ENCODE results near the gene GDF10. TPM values are rescaled to one million over a fixed set of nuclear protein-coding genes. Genes with fewer than 3 reads are reported as not detected.

Gene GDF10
- total and polyA plus RNA-seq, 2 donors (not counting 3 experiments of a cell fraction or from before 2014, with no cell fraction given), result not detected

DNA sequence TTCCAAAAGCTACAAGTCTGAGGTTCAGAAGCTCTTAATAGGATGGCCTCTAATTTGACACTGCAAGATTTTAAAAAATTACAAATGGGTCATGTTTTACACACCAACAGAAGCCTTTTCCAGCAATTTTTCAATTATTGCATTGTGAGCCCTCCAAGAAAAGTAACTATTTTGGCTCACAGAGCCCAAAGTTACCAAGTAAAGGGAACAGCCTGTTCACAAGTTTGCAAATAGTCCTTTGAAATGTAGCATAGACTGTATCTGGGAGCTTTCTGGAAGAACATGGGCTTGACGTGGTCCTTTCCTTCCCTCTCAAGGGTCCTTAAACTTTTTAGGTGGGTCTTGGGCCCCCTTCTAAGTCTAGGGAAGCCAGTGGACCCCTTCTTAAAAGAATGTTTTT is 1.3 kb upstream of the GDF10 start:
- intact Hi-C loops (cut with micrococcal nuclease), result no loop called here
- CTCF ChIA-PET, result interaction anchor here (0.9 to 3.1 kb wide), 3 partner anchors 14 to 251 kb away, joined by 3 to 18 read pairs (median 5); no protein-coding TSS in a partner anchor

More for the DNA sequence above, 1.3 kb upstream of the GDF10 start:
- TF ChIP-seq, protein P1, sequence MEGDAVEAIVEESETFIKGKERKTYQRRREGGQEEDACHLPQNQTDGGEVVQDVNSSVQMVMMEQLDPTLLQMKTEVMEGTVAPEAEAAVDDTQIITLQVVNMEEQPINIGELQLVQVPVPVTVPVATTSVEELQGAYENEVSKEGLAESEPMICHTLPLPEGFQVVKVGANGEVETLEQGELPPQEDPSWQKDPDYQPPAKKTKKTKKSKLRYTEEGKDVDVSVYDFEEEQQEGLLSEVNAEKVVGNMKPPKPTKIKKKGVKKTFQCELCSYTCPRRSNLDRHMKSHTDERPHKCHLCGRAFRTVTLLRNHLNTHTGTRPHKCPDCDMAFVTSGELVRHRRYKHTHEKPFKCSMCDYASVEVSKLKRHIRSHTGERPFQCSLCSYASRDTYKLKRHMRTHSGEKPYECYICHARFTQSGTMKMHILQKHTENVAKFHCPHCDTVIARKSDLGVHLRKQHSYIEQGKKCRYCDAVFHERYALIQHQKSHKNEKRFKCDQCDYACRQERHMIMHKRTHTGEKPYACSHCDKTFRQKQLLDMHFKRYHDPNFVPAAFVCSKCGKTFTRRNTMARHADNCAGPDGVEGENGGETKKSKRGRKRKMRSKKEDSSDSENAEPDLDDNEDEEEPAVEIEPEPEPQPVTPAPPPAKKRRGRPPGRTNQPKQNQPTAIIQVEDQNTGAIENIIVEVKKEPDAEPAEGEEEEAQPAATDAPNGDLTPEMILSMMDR (IDR thresholded peaks at IDR 0.05; ENCODE audit: extremely low read depth in 1 of 2, insufficient read depth in 1 of 2, low read depth in 1 of 2, low read length in 2 of 2), result no peak
- TF ChIP-seq MYC (IDR thresholded peaks at IDR 0.05; ENCODE audit: low read depth, low read length) (no peak), FOS (IDR thresholded peaks at IDR 0.05; ENCODE audit: borderline replicate concordance, insufficient read depth, low read length) (no peak), JUN (IDR thresholded peaks at IDR 0.05; ENCODE audit: borderline replicate concordance, insufficient read depth, insufficient read length, low read depth) (no peak), EZH2 (IDR thresholded peaks at IDR 0.05; ENCODE audit: borderline replicate concordance, low read depth, low read length, severe bottlenecking) (no peak), POLR2AphosphoS5 (IDR thresholded peaks at IDR 0.05; ENCODE audit: insufficient read depth, low read depth, low read length) (no peak), POLR2A (IDR thresholded peaks at IDR 0.05; ENCODE audit: low read depth, low read length) (no peak), GATA2 (IDR thresholded peaks at IDR 0.05; ENCODE audit: insufficient read depth, insufficient read length, low read depth, low read length) (no peak)
- TF ChIP-seq, protein P2, sequence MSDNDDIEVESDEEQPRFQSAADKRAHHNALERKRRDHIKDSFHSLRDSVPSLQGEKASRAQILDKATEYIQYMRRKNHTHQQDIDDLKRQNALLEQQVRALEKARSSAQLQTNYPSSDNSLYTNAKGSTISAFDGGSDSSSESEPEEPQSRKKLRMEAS (IDR thresholded peaks at IDR 0.05; ENCODE audit: insufficient read depth, insufficient read length), result no peak
- no peak overlapping the region for H3K27ac ChIP-seq (ENCODE audit: insufficient read depth, low read depth, low read length)
- FAIRE-seq (no peak), DNase-seq (ENCODE audit: low read depth, low spot score) (no peak)
- dilution Hi-C loops (cut with MboI; ENCODE audit: extremely low pct_ligation_motif_present, low sequenced_read_pairs), result no loop called here
- no TSS peak for BruUV-seq (replicated peaks)
- no peaks in the 10 kb centered on the region for H4K20me1 ChIP-seq (replicated peaks; ENCODE audit: control insufficient read depth, extremely low read depth, insufficient read depth, low read length)
- H2AFZ ChIP-seq (ENCODE audit: low read depth, low read length), result no peak overlapping the region
- no peaks in the 10 kb centered on the region for H3K9me1 ChIP-seq (replicated peaks; ENCODE audit: control insufficient read depth, extremely low read depth, insufficient read depth, low read length)
- H3K4me2 ChIP-seq (ENCODE audit: insufficient read depth, low read length), result no peak overlapping the region
- H3K4me3 ChIP-seq (replicated peaks in 1 of 3; ENCODE audit: insufficient read depth in 1 of 3, low read depth in 1 of 3, low read length in 3 of 3), result no peak overlapping the region
- no peaks in the 10 kb centered on the region for H3K79me2 ChIP-seq (ENCODE audit: control insufficient read depth, insufficient read depth, low read length)
- no peaks in the 10 kb centered on the region for H3K9me3 ChIP-seq (replicated peaks; ENCODE audit: control insufficient read depth, insufficient read depth, low read length)
- no peaks in the 10 kb centered on the region for H3K36me3 ChIP-seq (ENCODE audit: control insufficient read depth in 2 of 2, extremely low read depth in 1 of 2, insufficient read depth in 2 of 2, low read length in 2 of 2)
- H3K4me1 ChIP-seq (ENCODE audit: control insufficient read depth, extremely low read depth, insufficient read depth, low read length), result no peaks in the 10 kb centered on the region
- H3K27me3 ChIP-seq (ENCODE audit: control insufficient read depth in 2 of 2, insufficient read depth in 2 of 2, low read length in 2 of 2), result peaks cover 25 to 33% of the 10 kb centered on the region in 2 experiments
- no peak overlapping the region for H3K9ac ChIP-seq (replicated peaks; ENCODE audit: extremely low read depth, insufficient read depth, low read length)
- POLR2A ChIA-PET, result no interaction called here
